T-cell (primary cell): Measurements from ENCODE around the gene UNC5A. TPM values are rescaled to one million over a fixed set of nuclear protein-coding genes. Genes with fewer than 3 reads are reported as not detected.

ENCODE experiments used
- ATAC-seq, 4 experiments: fragments of 200-7000 bp in 3 of 4; fragments of 150-1000 bp in 1 of 4; cut with Tn5 transposase; replicated peaks in 1 of 4; 1 replicate in 3 of 4; 2 replicates in 1 of 4; pipeline ENCODE4 v1.10.0; 2021; ENCODE audit warnings: moderate library complexity in 3 of 4, mild to moderate bottlenecking in 2 of 4, moderate number of reproducible peaks in 1 of 4
- CTCF ChIA-PET, 2 donors: fragments of 300-600 bp; sonication (Branson Sonifier 250); formaldehyde crosslinking; loops; one replicate each; lab custom pipeline; 2022; ENCODE audit warnings: antibody characterized with exemption in 2 of 2; lab: Charles Lee
- POLR2A ChIA-PET, 2 donors: fragments of 300-600 bp; sonication (Branson Sonifier 250); formaldehyde crosslinking; loops; one replicate each; lab custom pipeline; 2022; ENCODE audit warnings: antibody characterized with exemption in 2 of 2; lab: Charles Lee
- DNase-seq, 35 experiments: peaks; one replicate each; pipeline versions ENCODE4 v3.0.0 to v3.0.0-alpha.2; 2013 to 2023
- H3K27ac ChIP-seq: one replicate; pipeline ENCODE4 v1.5.1; 2013; ENCODE audit warnings: low read length
- H3K27me3 ChIP-seq, 2 experiments: replicated peaks in 1 of 2; 1 replicate in 1 of 2; 2 replicates in 1 of 2; pipeline versions ENCODE4 v1.6.1 to v1.7.0; 2013; ENCODE audit warnings: low read length in 1 of 2, mixed read lengths in 1 of 2; ENCODE audit not compliant: control insufficient read depth in 2 of 2, insufficient read depth in 2 of 2; ENCODE audit errors: extremely low read depth in 1 of 2
- H3K36me3 ChIP-seq, 2 donors: 1 replicate in 1 of 2; 2 replicates in 1 of 2; pipeline versions ENCODE4 v1.6.1 to v1.7.0; 2013; ENCODE audit warnings: low read length in 1 of 2; ENCODE audit not compliant: control insufficient read depth in 2 of 2, insufficient read depth in 1 of 2; ENCODE audit errors: extremely low read depth in 1 of 2
- H3K4me1 ChIP-seq, 2 experiments: 1 replicate in 1 of 2; 2 replicates in 1 of 2; pipeline versions ENCODE4 v1.6.1 to v1.7.0; 2013; ENCODE audit warnings: low read length in 2 of 2, mixed read lengths in 1 of 2; ENCODE audit not compliant: insufficient read depth in 2 of 2, control insufficient read depth in 1 of 2; ENCODE audit errors: extremely low read depth in 1 of 2
- H3K4me3 ChIP-seq, 2 donors: 1 replicate in 1 of 2; 2 replicates in 1 of 2; pipeline versions ENCODE4 v1.5.1 to v1.7.0; 2013; ENCODE audit warnings: mild to moderate bottlenecking in 2 of 2, low read length in 1 of 2, moderate library complexity in 1 of 2; ENCODE audit not compliant: control insufficient read depth in 1 of 2; ENCODE audit errors: extremely low read depth in 1 of 2
- H3K9me3 ChIP-seq: 2 replicates; pipeline ENCODE4 v1.7.0; 2013
- H3K27ac Mint-ChIP-seq, 2 donors: one replicate each; pipeline ENCODE4 v1.8.0; 2020 to 2021; ENCODE audit warnings: mild to moderate bottlenecking in 2 of 2, mixed read lengths in 2 of 2
- H3K27me3 Mint-ChIP-seq, 2 donors: one replicate each; pipeline ENCODE4 v1.8.0; 2021 to 2022; ENCODE audit warnings: mixed read lengths in 2 of 2
- H3K36me3 Mint-ChIP-seq: one replicate; pipeline ENCODE4 v1.8.0; 2021; ENCODE audit warnings: mixed read lengths
- H3K4me1 Mint-ChIP-seq, 3 donors: one replicate each; pipeline ENCODE4 v1.8.0; 2020 to 2022; ENCODE audit warnings: mixed read lengths in 3 of 3, mild to moderate bottlenecking in 1 of 3
- H3K4me3 Mint-ChIP-seq, 3 donors: one replicate each; pipeline ENCODE4 v1.8.0; 2020 to 2022; ENCODE audit warnings: mild to moderate bottlenecking in 3 of 3, mixed read lengths in 3 of 3, moderate library complexity in 3 of 3
- H3K9me3 Mint-ChIP-seq, 3 donors: one replicate each; pipeline ENCODE4 v1.8.0; 2020 to 2022; ENCODE audit warnings: mixed read lengths in 3 of 3
- WGBS: methylation state at CpG from one replicate; pipeline ENCODE4 v1.1.5; 2013; ENCODE audit warnings: missing lambda C conversion rate; ENCODE audit not compliant: insufficient coverage; 5-methylcytosine and 5-hydroxymethylcytosine counted together
- total RNA-seq, 35 experiments: library from RNA in 6 of 35; stranded (reverse) in 6 of 35; fragments of 120-200 nt in 1 of 35; gene quantifications; one replicate each; pipeline versions ENCODE4 v1.2.1 to v1.2.4 and lab custom pipeline; 2013 to 2026

The UNC5A gene
- total RNA-seq, 5 donors from 2014 or later (not counting 1 experiment from before 2014, with no cell fraction given): not detected

DNA sequence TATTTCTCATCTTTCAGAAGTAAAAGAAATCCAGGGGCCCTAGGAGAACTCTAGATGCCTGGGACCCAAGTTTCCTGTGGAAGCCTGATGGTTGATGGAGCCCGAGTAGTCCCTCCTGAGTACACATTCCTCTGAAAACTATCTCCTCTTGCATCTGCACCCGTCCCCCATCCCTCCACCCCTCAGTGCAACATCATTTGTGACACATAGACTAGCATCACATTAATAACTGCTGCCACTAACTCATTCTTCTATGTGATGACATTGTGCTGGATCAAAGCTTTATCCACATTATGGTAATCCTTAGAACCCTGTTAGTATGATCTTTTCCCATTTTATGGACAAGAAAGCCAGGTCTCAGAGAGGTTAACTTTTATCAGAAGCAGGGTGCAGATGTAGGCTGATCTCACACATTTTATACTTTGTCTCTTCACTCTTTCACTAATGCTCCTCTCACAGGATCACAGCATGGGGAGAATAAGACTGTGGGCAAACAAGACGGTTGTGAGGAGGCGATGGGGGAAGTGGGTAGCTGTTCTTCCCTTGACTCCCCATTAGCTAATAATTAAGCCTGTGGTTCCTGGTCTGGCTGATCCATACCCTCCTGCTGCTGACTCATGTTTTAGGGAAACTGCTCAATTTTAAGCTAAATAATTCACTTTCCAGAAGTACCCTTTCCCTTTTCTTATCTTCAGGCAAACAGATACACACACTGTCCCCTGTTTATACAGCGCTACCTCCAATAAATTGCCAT lies 92.7 kb downstream of the UNC5A start:
- Histone ChIP-seq H3K27me3 (no peaks in the 10 kb centered on the region), H3K4me1 (peaks cover 2 to 9% of the 10 kb centered on the region in 2 experiments), H3K4me3 (no peak overlapping the region), H3K36me3 (peaks cover 12 to 52% of the 10 kb centered on the region in 2 donors), H3K27ac (no peak overlapping the region), H3K9me3 (no peaks in the 10 kb centered on the region)
- no peak overlapping the region for H3K27ac Mint-ChIP-seq
- H3K4me1 Mint-ChIP-seq: peaks cover 10 to 13% (median 12%) of the 10 kb centered on the region in 3 donors
- peaks cover 48% of the 10 kb centered on the region for H3K36me3 Mint-ChIP-seq
- no peaks in the 10 kb centered on the region for H3K27me3 Mint-ChIP-seq
- CTCF ChIA-PET: interaction anchor here in 1 of 2 donors (0.5 kb wide), 1 partner anchor 32 kb away, joined by 4 read pairs; no protein-coding TSS in a partner anchor
- H3K9me3 Mint-ChIP-seq: no peaks in the 10 kb centered on the region
- POLR2A ChIA-PET: no interaction called here
- WGBS: no CpG with 5 or more reads among the region's 5 CpGs
- DNase-seq: no peak
- H3K4me3 Mint-ChIP-seq: no peak overlapping the region
- no peak for ATAC-seq

- H3K4me1 Mint-ChIP-seq: peaks cover 6 to 7% (median 6%) of the 10 kb centered on the region in 3 donors
- no peak overlapping the region for H3K4me3 Mint-ChIP-seq
- CTCF ChIA-PET: no interaction called here
These were observed 93.9 kb downstream of the UNC5A start for GRCh38 chr5:176904276-176904675.

DNA sequence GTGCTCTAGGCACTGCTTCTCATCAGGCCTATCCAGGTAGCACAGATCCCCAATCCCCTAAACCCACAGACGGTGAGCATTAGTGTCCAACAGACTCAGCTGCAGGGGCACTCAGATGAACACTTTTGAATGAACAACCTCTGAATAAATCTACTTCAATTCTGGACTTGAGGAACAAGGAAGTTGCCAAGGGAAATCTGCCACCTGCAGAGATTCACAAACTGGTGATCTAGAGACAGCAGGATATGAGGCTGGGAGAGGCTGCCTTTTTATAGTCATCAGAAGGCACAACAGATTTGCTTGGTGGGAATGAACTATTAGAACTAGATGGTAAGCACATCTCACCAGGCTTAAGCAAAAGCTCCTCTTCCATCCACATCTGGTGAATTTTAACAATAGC lies 95.8 kb downstream of the UNC5A start:
- H3K4me1 ChIP-seq: no peaks in the 10 kb centered on the region
- Mint-ChIP-seq H3K27me3 (no peaks in the 10 kb centered on the region), H3K27ac (no peak overlapping the region), H3K36me3 (peaks cover 62% of the 10 kb centered on the region), H3K9me3 (no peaks in the 10 kb centered on the region), H3K4me3 (no peak overlapping the region), H3K4me1 (no peaks in the 10 kb centered on the region)
- ChIA-PET POLR2A (no interaction called here), CTCF (no interaction called here)
- H3K4me3 ChIP-seq: no peak overlapping the region
- no peaks in the 10 kb centered on the region for H3K9me3 ChIP-seq
- DNase-seq: no peak
- H3K27me3 ChIP-seq: no peaks in the 10 kb centered on the region
- no peak overlapping the region for H3K27ac ChIP-seq
- ATAC-seq: no peak
- H3K36me3 ChIP-seq: peaks cover 12 to 76% of the 10 kb centered on the region in 2 donors
- 100% methylated on average over 1 of the region's 1 CpG for WGBS

More at GRCh38 chr5:176904276-176904675, 93.9 kb downstream of the UNC5A start:
- Histone ChIP-seq H3K9me3 (no peaks in the 10 kb centered on the region), H3K4me3 (no peak overlapping the region), H3K27ac (no peak overlapping the region), H3K36me3 (peaks cover 12 to 61% of the 10 kb centered on the region in 2 donors), H3K27me3 (no peaks in the 10 kb centered on the region), H3K4me1 (peaks cover 2 to 6% of the 10 kb centered on the region in 2 experiments)
- H3K27me3 Mint-ChIP-seq: no peaks in the 10 kb centered on the region
- POLR2A ChIA-PET: no interaction called here
- H3K36me3 Mint-ChIP-seq: peaks cover 54% of the 10 kb centered on the region
- H3K27ac Mint-ChIP-seq: no peak overlapping the region
- H3K9me3 Mint-ChIP-seq: no peaks in the 10 kb centered on the region
- 89% methylated on average over 3 of the region's 3 CpGs for WGBS
- DNase-seq (no peak), ATAC-seq (no peak)

DNA sequence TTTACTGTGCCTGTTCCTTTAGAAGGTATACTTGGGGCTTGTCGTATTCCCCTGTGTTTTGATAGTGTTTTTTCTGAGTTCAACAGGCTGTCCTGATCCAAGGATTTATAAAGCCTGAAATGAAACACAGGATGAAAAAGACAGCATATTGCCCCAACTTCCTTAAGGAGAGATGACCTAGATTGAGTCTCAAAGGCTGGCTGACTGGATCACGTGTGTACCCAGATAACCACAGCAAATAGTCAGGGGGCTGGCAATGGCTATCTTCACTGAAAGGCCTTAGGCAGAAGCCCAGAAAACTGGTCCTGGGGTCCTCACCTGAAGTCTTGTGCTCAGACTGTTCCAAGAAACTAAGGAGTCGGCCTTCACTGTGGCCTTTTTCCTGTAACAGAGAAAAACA lies 96.4 kb downstream of the UNC5A start:
- Mint-ChIP-seq H3K9me3 (no peaks in the 10 kb centered on the region), H3K36me3 (peaks cover 66% of the 10 kb centered on the region), H3K27ac (no peak overlapping the region), H3K4me3 (no peak overlapping the region), H3K27me3 (no peaks in the 10 kb centered on the region), H3K4me1 (no peaks in the 10 kb centered on the region)
- no peak overlapping the region for H3K4me3 ChIP-seq
- CTCF ChIA-PET: interaction anchor here in 1 of 2 donors (0.5 kb wide), 1 partner anchor 202 kb away, joined by 3 read pairs; no protein-coding TSS in a partner anchor
- DNase-seq (no peak), ATAC-seq (no peak)
- no peaks in the 10 kb centered on the region for H3K27me3 ChIP-seq
- 100% methylated on average over 2 of the region's 3 CpGs for WGBS
- peaks cover 12 to 83% of the 10 kb centered on the region in 2 donors for H3K36me3 ChIP-seq
- no peaks in the 10 kb centered on the region for H3K4me1 ChIP-seq
- H3K27ac ChIP-seq: no peak overlapping the region
- H3K9me3 ChIP-seq: no peaks in the 10 kb centered on the region
- POLR2A ChIA-PET: no interaction called here

DNA sequence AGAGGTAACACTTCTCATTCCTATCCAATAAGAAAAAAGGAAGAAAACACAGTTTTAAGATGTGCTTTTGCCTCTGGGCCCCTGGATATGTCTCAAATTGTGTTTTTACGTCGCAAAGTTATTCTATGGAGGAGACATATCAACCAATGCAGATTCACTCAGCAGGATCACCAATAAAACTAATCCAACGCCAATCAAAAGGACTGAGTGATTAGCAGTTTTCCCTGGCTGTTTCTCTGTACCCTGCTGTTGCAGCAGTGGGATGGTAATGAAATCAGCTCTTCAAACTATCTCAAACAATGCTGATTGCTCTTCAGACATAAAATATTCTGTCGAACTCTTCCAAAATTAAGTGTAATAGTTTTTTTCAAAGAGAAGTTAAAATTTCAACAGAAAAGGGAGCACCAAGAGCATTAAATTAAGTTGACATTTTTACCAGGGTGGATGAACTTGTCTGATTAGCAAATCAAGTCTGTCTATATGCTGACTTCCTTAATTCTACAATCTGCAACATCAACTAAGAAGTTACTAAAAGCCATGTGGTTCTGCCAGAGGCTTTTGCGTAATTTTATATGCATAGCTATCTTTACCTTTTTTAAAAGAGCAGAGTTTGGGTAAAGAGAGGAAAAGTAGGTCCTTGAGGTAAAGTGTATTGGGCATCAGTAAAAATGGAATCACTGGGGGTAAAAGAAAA lies 98.5 kb downstream of the UNC5A start:
- no peaks in the 10 kb centered on the region for H3K9me3 Mint-ChIP-seq
- Histone ChIP-seq H3K4me3 (no peak overlapping the region), H3K27me3 (no peaks in the 10 kb centered on the region), H3K36me3 (peaks cover 10 to 77% of the 10 kb centered on the region in 2 donors), H3K4me1 (no peaks in the 10 kb centered on the region), H3K27ac (no peak overlapping the region), H3K9me3 (no peaks in the 10 kb centered on the region)
- no peaks in the 10 kb centered on the region for H3K27me3 Mint-ChIP-seq
- no CpG with 5 or more reads among the region's 5 CpGs for WGBS
- no peak overlapping the region for H3K4me3 Mint-ChIP-seq
- H3K4me1 Mint-ChIP-seq: peaks cover 0 to 3% (median 0%) of the 10 kb centered on the region in 3 donors
- ChIA-PET POLR2A (no interaction called here), CTCF (no interaction called here)
- no peak for DNase-seq
- H3K27ac Mint-ChIP-seq: peak overlapping the region in 1 of 2 donors; percentile 14
- peaks cover 55% of the 10 kb centered on the region for H3K36me3 Mint-ChIP-seq
- ATAC-seq: no peak

DNA sequence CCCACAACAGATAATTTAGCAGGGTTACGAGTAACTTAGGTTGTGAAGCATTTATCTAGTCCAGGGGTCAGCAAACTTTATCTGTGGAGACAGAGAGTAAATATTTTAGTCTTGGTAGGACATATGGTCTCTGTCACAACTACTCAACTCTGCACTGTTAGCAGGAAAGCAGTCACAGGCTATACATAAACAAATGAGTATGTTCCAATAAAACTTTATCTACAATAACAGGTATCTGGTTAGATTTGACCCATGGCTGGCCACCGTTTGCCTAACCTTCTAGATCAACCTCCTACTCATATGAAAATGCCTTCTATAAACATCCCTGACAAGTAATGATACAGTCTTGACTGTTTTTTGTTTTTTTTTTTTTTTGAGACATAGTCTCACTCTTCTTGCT lies 101.8 kb downstream of the UNC5A start:
- no peaks in the 10 kb centered on the region for H3K9me3 ChIP-seq
- DNase-seq (no peak), ATAC-seq (no peak)
- Mint-ChIP-seq H3K4me1 (peaks cover 0 to 16% (median 0%) of the 10 kb centered on the region in 3 donors), H3K27ac (peak overlapping the region in 1 of 2 donors; percentile 31), H3K9me3 (no peaks in the 10 kb centered on the region), H3K27me3 (no peaks in the 10 kb centered on the region), H3K4me3 (no peak overlapping the region), H3K36me3 (peaks cover 37% of the 10 kb centered on the region)
- CTCF ChIA-PET: no interaction called here
- POLR2A ChIA-PET: no interaction called here
- H3K4me3 ChIP-seq: no peak overlapping the region
- no CpG with 5 or more reads among the region's 2 CpGs for WGBS
- H3K4me1 ChIP-seq: no peaks in the 10 kb centered on the region
- no peak overlapping the region for H3K27ac ChIP-seq
- H3K36me3 ChIP-seq: peaks cover 6 to 52% of the 10 kb centered on the region in 2 donors
- H3K27me3 ChIP-seq: no peaks in the 10 kb centered on the region
